ENCODE data around the gene ZNF398.
A peak's percentile ranks its signal among the peaks of the same experiment; 100 is the strongest.
"Not testable (repeated sequence)": the region's sequence is repeated elsewhere in the genome, so short reads cannot be mapped to it uniquely, and the experiment has no call there.

The ZNF398 gene

GRCh38 chr7:149196705-149197171 is 49.5 kb downstream of the ZNF398 start:
- no peak for DNase-seq (ENCODE audit: low read depth in 2 of 2)

- DNase-seq (ENCODE audit: low read depth in 2 of 2), result no peak
Observed at GRCh38 chr7:149197675-149198074, 50.4 kb downstream of the ZNF398 start.

DNA sequence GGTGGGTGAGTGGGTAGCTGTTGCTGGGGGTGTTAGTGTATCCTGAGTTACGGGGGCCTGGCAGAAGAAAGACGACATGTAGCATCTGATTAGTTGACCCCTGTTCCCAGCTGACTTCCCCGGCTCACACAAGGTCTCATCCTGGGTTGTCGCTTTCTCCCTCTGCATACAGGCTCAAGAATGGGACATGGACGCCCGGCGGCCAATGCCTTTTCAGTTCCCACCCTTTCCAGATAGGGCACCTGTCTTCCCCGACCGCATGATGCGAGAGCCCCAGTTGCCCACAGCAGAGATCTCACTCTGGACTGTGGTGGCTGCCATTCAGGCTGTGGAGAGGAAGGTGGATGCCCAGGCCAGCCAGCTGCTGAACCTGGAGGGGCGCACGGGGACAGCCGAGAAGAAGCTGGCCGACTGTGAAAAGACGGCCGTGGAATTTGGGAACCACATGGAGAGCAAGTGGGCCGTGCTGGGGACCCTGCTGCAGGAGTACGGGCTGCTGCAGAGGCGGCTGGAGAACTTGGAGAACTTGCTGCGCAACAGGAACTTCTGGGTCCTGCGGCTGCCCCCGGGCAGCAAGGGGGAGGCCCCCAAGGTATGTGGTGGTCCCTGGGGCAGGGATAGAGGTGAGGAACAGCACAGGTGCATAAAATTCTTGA is 51.0 kb downstream of the ZNF398 start:
- no peak for DNase-seq (ENCODE audit: low read depth in 2 of 2)

DNA sequence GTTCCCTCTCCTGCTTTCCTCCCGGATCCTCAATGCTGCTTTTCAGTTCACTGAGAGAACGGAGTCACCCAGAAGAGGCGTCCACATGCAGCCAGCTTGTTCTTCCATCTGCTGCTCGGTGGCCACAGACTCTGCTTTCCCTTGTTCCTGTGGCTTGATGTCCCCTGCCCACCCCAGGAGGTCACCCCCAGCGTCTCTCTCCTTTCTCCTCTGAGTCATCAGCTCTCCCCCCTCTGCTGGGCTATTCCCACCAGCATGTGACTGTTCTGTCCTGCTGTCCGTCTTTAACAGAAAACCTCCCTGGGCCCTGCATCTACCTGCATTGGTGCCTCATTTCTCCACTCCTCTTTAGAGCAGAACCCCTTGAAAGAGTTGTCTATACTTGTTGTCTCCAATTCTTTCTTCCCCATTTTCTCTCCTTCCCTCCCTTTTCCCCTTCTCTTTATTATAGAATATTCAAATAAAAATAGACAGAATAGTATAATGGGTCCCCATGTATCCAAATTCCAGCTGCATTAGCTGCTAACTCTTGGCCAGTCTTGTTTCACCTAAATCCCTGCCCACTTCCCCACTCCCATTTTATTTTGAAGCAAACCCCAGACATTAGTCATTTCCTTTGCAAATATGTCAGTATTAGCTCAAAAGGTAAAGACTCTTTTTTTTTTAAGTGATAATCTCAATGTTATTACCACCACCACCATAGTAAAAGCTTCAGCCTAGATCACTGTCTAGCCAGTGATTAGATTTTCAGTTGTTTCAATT is 52.2 kb downstream of the ZNF398 start:
- DNase-seq (ENCODE audit: low read depth in 2 of 2), result no peak

GRCh38 chr7:149202831-149203231 is 55.6 kb downstream of the ZNF398 start:
- no peak for DNase-seq (ENCODE audit: low read depth in 2 of 2)

- DNase-seq (ENCODE audit: low read depth in 2 of 2), result no peak
Observed at GRCh38 chr7:149205690-149206381, 58.6 kb downstream of the ZNF398 start.

DNA sequence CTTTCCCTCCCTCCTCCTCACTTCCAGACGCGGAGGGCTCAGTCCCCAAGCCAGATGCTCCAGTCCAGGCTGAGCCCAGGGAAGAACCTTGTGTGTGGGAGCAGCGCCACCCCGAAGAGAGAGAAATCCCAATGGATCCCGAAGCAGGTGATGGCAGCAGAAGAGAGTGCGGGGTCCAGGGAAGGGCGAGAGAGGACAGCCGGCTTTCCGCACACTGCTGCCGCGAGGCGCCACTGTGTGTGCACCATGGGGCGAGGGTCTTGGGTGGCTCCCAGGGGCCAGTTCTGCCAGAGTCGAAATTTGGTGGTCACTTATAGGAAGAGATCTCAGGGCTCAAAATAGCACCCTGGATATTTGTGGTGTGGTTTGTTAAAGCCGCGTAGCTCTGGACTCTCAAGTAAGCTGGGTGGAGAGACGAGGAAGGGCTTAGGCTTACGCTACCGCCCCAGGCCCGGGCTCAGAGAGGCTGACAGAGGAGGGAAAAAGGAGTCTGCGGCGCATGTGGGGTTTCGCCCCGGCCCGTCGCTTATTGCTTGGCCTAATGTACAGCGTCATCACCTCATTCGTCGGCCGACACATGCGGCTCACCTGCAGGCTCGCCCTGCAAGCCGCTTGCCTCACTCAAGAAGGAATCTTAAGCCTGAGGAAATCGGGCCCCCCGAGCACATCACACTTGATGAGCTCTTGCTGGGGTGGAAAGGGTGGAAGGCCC is 60.2 kb downstream of the ZNF398 start:
- DNase-seq (ENCODE audit: low read depth in 2 of 2), result no peak

- peak in 1 of 2 experiments; percentile 12 for DNase-seq (ENCODE audit: low read depth in 2 of 2)
Observed at GRCh38 chr7:149209518-149210269, 62.4 kb downstream of the ZNF398 start.

DNA sequence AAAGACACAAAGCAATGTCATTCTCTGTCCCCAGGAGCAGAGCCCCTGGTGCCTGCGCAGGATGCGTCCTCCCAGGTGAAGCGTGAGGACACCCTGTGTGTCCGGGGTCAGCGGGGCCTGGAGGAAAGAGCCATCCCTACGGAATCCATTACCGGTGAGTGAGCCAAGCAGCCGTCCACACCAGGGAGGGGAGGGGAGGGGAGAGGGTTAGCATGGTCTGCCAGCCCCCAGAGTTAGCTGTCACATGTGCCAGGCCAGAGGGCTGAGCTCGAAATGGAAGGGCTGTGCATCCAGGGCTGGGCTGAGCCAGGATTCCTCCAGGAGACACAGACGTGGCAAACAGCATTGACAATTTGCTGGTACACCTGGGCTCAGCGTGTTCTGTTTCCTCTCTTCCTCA is 63.3 kb downstream of the ZNF398 start:
- DNase-seq (ENCODE audit: low read depth in 2 of 2), result no peak

GRCh38 chr7:149214020-149214720 is 66.9 kb downstream of the ZNF398 start:
- DNase-seq (ENCODE audit: low read depth in 2 of 2), result no peak

GRCh38 chr7:149216402-149216801 is 69.1 kb downstream of the ZNF398 start:
- no peak for DNase-seq (ENCODE audit: low read depth in 2 of 2)

DNA sequence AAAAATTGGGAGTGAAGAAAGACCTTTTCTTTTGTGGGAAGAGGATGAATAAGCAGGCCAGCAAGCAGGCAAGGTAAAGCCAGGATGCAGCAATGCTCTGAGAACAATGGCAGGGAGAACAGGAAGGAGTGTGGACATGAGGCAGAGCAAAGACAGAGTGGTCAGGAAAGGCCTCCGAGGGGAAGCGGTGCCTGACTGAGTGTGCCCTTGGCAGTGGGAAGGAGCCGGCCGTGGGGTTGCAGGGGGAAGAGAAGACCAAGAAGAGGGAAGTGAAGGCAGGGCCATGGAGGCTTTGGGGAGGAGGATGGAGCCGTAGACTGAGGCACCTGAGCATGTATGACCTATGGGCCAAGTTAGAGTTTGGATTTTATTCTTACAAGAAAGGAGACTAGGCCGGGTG is 70.3 kb downstream of the ZNF398 start:
- DNase-seq (ENCODE audit: low read depth in 2 of 2), result no peak

DNA sequence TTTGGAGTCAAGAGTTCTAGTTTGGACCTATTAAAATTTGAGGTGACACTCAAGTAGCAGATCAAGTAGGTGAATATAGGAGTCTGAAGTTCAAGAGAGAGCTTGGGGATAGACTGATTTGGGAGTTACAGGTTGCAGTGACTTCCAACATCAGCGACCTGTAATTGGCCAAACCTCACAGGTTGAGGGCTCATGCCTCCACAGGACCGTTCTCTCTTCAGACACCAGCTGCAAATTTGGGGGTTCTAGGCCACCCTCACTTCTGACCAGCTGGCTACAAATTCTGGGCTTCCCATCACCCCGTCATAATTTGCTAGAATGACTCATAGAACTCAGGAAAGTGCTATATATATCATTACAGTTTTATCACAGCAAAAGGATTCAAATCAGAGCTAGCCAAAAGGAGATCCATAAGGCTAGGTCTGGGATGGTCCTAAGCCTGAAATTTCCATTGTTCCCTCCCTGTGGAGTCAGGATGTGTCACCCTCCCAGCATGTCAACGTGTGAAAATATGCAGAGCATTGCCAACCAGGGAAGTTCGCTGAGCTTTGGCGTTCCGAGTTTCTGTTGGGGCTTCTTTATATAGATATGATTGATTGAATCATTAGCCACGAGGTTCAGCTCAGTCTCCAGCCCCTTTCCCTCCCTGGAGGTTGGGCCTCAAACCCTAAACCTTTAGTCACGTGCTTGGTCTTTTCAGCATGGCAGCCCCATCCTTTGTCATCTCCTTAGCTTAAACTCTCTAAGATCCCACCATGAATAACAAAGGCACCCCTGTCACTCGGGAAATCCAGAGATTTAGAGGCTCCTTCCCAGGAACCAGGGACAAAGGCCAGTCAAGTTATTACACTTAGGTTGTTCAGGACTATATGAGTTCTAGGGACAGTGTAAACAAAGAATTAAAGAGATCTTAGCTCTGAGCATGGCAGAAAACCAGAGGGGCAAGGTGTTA is 71.5 kb downstream of the ZNF398 start:
- DNase-seq (ENCODE audit: low read depth in 2 of 2), result no peak

DNA sequence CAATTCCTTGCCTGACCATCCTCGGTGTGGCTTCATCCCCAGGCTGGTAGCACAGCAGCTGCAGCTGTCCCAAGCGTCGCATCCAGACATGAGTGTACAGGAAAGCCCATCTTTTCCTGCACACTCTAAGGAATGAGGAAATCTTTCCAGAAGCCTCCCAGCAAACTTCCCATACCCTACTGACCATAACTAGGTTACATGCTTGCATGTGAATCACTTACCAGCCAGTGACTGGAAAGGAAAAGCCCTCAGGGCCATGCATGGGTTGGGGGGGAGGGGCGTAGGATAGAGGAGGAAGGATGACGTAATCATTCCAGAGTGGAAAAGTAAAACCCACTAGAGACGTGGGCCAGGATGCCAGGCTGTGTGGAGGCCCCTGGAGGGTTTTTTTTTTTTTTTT is 73.3 kb downstream of the ZNF398 start:
- DNase-seq (ENCODE audit: low read depth in 2 of 2), result peak; percentile 9 to 12

GRCh38 chr7:149223176-149223575 is 75.9 kb downstream of the ZNF398 start:
- no peak for DNase-seq (ENCODE audit: low read depth in 2 of 2)

DNA sequence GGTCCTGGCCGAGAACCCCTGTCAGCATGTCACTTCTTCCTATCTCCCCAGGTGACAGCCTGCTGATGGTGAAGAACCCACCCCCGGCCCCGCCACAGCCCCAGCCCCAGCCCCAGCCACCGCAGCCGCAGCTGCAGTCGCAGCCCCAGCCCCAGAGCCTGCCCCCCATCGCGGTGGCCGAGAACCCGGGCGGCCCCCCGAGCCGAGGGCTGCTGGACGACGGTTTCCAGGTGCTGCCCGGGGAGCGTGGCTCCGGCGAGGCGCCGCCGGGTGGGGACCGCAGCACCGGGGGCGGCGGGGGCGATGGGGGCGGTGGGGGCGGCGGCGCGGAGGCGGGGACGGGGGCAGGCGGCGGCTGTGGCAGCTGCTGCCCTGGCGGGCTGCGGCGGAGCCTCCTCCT is 76.5 kb downstream of the ZNF398 start:
- DNase-seq (ENCODE audit: low read depth in 2 of 2), result no peak

DNA sequence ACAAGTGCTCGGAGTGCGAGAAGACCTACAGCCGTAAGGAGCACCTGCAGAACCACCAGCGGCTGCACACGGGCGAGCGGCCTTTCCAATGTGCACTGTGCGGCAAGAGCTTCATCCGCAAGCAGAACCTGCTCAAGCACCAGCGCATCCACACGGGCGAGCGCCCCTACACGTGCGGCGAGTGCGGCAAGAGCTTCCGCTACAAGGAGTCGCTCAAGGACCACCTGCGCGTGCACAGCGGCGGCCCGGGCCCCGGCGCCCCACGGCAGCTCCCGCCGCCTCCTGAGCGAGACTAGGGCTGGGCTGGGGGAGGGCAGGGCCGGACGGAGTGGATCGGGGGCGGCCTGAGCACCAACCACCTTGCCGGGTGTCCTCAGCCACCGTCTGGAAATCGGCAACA is 77.1 kb downstream of the ZNF398 start:
- DNase-seq (ENCODE audit: low read depth in 2 of 2), result no peak

- DNase-seq (ENCODE audit: low read depth in 2 of 2), result no peak
Observed at GRCh38 chr7:149225106-149225505, 77.9 kb downstream of the ZNF398 start.

DNA sequence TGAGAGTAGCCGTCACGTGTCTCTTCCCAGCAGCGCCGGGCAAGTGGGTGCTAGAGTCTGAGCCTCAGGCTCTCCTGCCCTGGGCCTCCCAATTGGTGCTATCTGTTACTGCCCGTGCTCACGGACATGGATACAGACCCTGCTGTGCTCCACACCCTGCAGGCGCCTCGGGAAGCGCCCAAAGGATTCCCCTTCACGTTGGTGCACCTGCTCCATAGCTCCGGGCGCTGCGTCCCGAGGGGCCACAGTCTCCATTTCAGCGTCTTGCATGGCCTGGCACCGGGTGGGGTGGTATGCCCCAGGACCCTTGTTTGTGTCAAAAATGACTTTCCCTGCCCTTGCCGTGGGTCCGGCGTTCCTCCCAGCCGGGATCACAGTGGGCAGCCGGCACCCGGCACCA is 78.4 kb downstream of the ZNF398 start:
- no peak for DNase-seq (ENCODE audit: low read depth in 2 of 2)

- DNase-seq (ENCODE audit: low read depth in 2 of 2), result not testable (repeated sequence)
Observed at GRCh38 chr7:149226366-149226765, 79.1 kb downstream of the ZNF398 start.
